GM12865 (cell line): ENCODE data around the gene PDE4D.

Source experiments
- DNase-seq: peaks from one replicate; pipeline ENCODE4 v3.0.0; 2010; ENCODE audit warnings: low read depth
- H3K4me3 ChIP-seq: 2 replicates; pipeline ENCODE4 v1.5.1; 2011; ENCODE audit warnings: mild to moderate bottlenecking, low read depth, low read length, control low read depth
- TF ChIP-seq, protein P1 (sequence below): IDR thresholded peaks from 2 replicates; pipeline ENCODE4 v1.5.1; 2011; ENCODE audit warnings: low read length, control low read depth, low read depth, inconsistent platforms; ENCODE audit not compliant: insufficient read depth; ENCODE audit errors: missing control alignments

PDE4D gene

DNA sequence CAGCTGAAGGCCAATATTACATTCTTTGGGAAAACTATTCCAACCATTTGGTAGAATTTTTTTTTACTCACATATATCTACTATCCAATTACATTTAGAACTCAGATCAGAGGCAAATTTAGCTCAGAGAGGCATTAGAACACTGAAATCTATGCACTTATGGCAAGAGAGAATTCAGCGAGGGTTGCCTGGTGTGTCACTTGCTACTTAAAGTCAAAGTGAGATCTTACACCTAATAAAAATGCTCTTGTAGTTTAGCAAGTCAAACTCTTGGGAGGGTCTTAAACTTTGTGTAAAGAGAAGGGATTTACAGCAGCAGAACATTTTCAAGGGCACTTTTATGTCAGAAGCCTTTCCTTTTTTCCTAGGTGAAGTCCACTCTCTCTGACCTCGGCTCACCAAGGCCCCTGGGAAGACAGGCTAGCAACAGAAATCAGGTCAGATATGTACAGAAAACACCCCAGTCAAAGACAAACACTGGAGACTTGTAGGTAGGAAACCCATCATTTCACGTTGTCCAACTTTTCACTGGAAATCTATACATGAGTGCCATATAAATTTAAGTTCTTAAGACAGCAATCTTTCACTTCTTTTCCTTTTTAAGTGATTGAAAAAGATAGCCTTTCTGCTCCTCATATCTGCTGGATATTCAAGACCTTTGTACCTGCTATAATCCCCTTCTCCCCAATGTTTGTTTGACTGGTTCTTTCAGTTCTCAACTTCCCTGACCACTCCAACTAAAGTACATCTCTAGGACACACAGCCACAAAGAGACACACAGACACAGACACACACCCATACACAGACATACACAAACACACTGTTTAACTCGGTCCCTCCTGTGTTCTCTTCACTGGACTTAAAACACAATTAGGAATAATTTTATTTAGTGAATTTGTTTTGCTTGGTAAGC is 635.8 kb downstream of the PDE4D start:
- H3K4me3 ChIP-seq, result no peak overlapping the region
- no peak for DNase-seq

DNA sequence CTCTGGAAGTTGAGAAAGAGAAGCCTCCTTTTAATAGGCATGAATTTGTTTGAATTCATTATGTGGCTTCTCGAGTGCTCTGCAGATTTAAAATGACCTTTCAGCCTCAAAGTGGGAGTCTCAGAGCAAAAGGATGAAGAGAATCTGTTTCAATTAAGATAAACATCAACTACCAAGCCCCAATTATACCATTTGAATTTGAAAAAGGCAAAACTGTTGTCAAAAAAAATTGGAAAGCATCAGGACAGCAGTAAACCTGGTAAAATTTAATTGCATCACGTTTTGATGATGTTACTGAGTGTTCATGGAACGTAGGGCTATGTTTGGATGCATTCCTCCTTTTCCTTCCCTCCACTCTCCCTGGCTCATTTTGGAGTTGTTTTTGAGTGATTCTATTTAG is 637.2 kb downstream of the PDE4D start:
- TF ChIP-seq, protein P1, sequence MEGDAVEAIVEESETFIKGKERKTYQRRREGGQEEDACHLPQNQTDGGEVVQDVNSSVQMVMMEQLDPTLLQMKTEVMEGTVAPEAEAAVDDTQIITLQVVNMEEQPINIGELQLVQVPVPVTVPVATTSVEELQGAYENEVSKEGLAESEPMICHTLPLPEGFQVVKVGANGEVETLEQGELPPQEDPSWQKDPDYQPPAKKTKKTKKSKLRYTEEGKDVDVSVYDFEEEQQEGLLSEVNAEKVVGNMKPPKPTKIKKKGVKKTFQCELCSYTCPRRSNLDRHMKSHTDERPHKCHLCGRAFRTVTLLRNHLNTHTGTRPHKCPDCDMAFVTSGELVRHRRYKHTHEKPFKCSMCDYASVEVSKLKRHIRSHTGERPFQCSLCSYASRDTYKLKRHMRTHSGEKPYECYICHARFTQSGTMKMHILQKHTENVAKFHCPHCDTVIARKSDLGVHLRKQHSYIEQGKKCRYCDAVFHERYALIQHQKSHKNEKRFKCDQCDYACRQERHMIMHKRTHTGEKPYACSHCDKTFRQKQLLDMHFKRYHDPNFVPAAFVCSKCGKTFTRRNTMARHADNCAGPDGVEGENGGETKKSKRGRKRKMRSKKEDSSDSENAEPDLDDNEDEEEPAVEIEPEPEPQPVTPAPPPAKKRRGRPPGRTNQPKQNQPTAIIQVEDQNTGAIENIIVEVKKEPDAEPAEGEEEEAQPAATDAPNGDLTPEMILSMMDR, result no peak
- H3K4me3 ChIP-seq, result no peak overlapping the region
- no peak for DNase-seq

More for the DNA sequence above, 635.8 kb downstream of the PDE4D start:
- TF ChIP-seq, protein P1, result no peak

- no peak overlapping the region for H3K4me3 ChIP-seq
- no peak for DNase-seq
- TF ChIP-seq, protein P1, result no peak
These were observed 639.4 kb downstream of the PDE4D start for GRCh38 chr5:59254055-59254687.

DNA sequence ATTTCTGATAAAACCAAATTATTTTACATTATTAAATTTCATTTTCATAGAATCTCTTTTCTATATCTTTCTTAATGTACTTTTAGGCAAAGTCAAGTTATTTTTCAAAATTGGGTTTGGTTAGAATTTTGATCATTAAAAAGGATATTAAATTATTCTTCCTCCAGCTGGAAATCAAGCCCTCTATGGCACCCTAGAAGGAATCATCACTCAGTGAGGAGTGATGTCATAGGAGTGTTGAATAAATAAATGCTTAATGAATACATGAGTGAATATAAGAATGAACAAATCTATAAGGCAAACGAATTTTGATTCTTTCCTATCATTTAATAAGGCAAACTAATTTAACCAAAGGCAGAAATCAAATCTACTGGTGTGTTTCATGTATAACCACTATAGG is 639.9 kb downstream of the PDE4D start:
- H3K4me3 ChIP-seq, result no peak overlapping the region

DNA sequence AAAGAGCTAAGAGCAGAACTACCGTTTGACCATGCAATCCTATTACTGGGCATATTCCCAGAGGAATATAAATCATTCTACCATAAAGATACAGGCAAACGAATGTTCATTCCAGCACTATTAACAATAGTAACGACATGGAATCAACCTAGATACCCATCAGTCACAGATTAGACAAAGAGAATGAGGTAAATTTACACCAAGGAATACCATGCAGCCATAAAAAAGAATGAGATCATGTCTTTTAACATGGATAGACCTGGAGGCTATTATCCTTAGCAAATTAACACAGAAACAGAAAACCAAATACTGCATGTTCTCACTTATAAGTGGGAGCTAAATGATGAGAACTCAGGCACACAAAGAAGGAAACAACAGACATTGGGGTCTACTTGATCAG is 641.9 kb downstream of the PDE4D start:
- no peak overlapping the region for H3K4me3 ChIP-seq
- TF ChIP-seq, protein P1, result no peak
- no peak for DNase-seq

More for the DNA sequence above, 639.9 kb downstream of the PDE4D start:
- no peak for DNase-seq
- TF ChIP-seq, protein P1, result no peak

DNA sequence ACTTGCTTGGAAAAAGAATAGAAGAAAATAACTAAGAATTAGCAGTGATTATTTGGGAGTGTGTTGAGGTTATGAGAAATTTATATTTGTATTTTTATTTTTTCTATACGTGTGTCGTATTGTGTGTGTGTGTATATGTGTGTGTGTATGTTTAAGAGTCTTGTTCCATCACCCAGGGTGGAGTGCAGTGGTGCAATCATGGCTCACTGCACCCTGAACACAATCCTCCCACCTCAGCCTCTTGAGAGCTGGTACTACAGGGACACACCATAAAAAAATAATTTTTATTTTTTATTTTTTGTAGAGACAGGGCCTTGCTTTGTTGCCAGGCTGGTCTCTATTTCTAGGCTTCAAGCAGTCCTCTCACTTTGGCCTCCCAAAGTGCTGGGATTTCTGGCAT is 643.8 kb downstream of the PDE4D start:
- no peak overlapping the region for H3K4me3 ChIP-seq
- TF ChIP-seq, protein P1, result no peak
- DNase-seq, result no peak

- no peak for DNase-seq
- TF ChIP-seq, protein P1, result no peak
- H3K4me3 ChIP-seq, result no peak overlapping the region
These were observed 644.4 kb downstream of the PDE4D start for GRCh38 chr5:59249160-59249559.
